ENCODE measurements around the gene RBM10. TPM values are rescaled to one million over a fixed set of nuclear protein-coding genes. Genes with fewer than 3 reads are reported as not detected.
A peak's percentile ranks its signal among the peaks of the same experiment; 100 is the strongest.

Gene RBM10
- total RNA-seq, 1 donor from 2014 or later, result 32.1 TPM

GRCh38 chrX:47202316-47202715 lies 57.3 kb downstream of the RBM10 start:
- ATAC-seq, result no peak
- no peak overlapping the region for H3K27ac ChIP-seq

GRCh38 chrX:47202877-47203276 lies 57.9 kb downstream of the RBM10 start:
- Histone ChIP-seq H3K4me3 (no peak overlapping the region), H3K27me3 (ENCODE audit: low read depth) (no peaks in the 10 kb centered on the region), H3K4me1 (no peaks in the 10 kb centered on the region), H3K9me3 (no peaks in the 10 kb centered on the region), H3K27ac (no peak overlapping the region), H3K36me3 (peaks cover 98% of the 10 kb centered on the region)
- intact Hi-C loops (cut with DNase I), result no loop called here
- DNase-seq (no peak), ATAC-seq (peak; percentile 35 to 41)
- TF ChIP-seq CTCF (IDR thresholded peaks at IDR 0.05), result no peak

More at GRCh38 chrX:47202316-47202715, 57.3 kb downstream of the RBM10 start:
- H3K9me3 ChIP-seq, result no peaks in the 10 kb centered on the region
- peaks cover 94% of the 10 kb centered on the region for H3K36me3 ChIP-seq
- peaks cover 4% of the 10 kb centered on the region for H3K4me1 ChIP-seq
- TF ChIP-seq CTCF (IDR thresholded peaks at IDR 0.05), result no peak
- no peak for DNase-seq
- no peaks in the 10 kb centered on the region for H3K27me3 ChIP-seq (ENCODE audit: low read depth)
- no peak overlapping the region for H3K4me3 ChIP-seq
- intact Hi-C loops (cut with DNase I), result no loop called here

GRCh38 chrX:47204970-47205369 lies 59.9 kb downstream of the RBM10 start:
- intact Hi-C loops (cut with DNase I), result no loop called here
- no peak for TF ChIP-seq CTCF (IDR thresholded peaks at IDR 0.05)
- ATAC-seq (no peak), DNase-seq (no peak)
- Histone ChIP-seq H3K9me3 (no peaks in the 10 kb centered on the region), H3K27me3 (ENCODE audit: low read depth) (no peaks in the 10 kb centered on the region), H3K27ac (no peak overlapping the region), H3K4me3 (no peak overlapping the region), H3K36me3 (peaks cover 97% of the 10 kb centered on the region), H3K4me1 (no peaks in the 10 kb centered on the region)

GRCh38 chrX:47206316-47206715 lies 61.3 kb downstream of the RBM10 start:
- DNase-seq, result no peak
- H3K4me1 ChIP-seq, result no peaks in the 10 kb centered on the region
- H3K36me3 ChIP-seq, result peaks cover 97% of the 10 kb centered on the region
- H3K27me3 ChIP-seq (ENCODE audit: low read depth), result no peaks in the 10 kb centered on the region
- no peak overlapping the region for H3K27ac ChIP-seq
- no peak for ATAC-seq
- TF ChIP-seq CTCF (IDR thresholded peaks at IDR 0.05), result no peak
- no peak overlapping the region for H3K4me3 ChIP-seq
- intact Hi-C loops (cut with DNase I), result no loop called here
- H3K9me3 ChIP-seq, result no peaks in the 10 kb centered on the region

- intact Hi-C loops (cut with DNase I), result no loop called here
- Histone ChIP-seq H3K27me3 (ENCODE audit: low read depth) (no peaks in the 10 kb centered on the region), H3K9me3 (no peaks in the 10 kb centered on the region), H3K4me1 (no peaks in the 10 kb centered on the region), H3K27ac (no peak overlapping the region), H3K36me3 (peaks cover 97% of the 10 kb centered on the region), H3K4me3 (no peak overlapping the region)
- TF ChIP-seq CTCF (IDR thresholded peaks at IDR 0.05), result no peak
- DNase-seq (no peak), ATAC-seq (no peak)
Measured at GRCh38 chrX:47208108-47208507, 63.1 kb downstream of the RBM10 start.
